ENCODE measurements around the gene TNXB.

GRCh38 chr6:32133786-32134185 is 24.6 kb upstream of the TNXB start:
- TF ChIP-seq CTCF (IDR thresholded peaks at IDR 0.05) (no peak), REST (IDR thresholded peaks at IDR 0.05; ENCODE audit: insufficient read depth in 1 of 2, low read depth in 2 of 2, low read length in 1 of 2) (no peak), TCF7L2 (IDR thresholded peaks at IDR 0.05; ENCODE audit: low read depth, low read length) (no peak), POLR2AphosphoS5 (IDR thresholded peaks at IDR 0.05; ENCODE audit: low read depth, low read length) (no peak), SIN3A (IDR thresholded peaks at IDR 0.05; ENCODE audit: borderline replicate concordance, insufficient read depth, low read depth, low read length) (no peak)
